ENCODE data around the gene TEF.
"Not testable (repeated sequence)": the region's sequence is repeated elsewhere in the genome, so short reads cannot be mapped to it uniquely, and the experiment has no call there.

Gene TEF

GRCh38 chr22:41429951-41430332, 48.2 kb downstream of the TEF start:
- DNase-seq = no peak

- DNase-seq = no peak
These were observed 49.9 kb downstream of the TEF start for GRCh38 chr22:41431656-41432055.

GRCh38 chr22:41433480-41433879, 51.7 kb downstream of the TEF start:
- not testable (repeated sequence) for DNase-seq

- not testable (repeated sequence) for DNase-seq
These were observed 52.7 kb downstream of the TEF start for GRCh38 chr22:41434361-41435003.

GRCh38 chr22:41435560-41435959, 53.8 kb downstream of the TEF start:
- DNase-seq = no peak

GRCh38 chr22:41436322-41437113, 54.8 kb downstream of the TEF start:
- no peak for DNase-seq

- DNase-seq = no peak
These were observed 55.5 kb downstream of the TEF start for GRCh38 chr22:41437198-41437597.

GRCh38 chr22:41440511-41440910, 58.8 kb downstream of the TEF start:
- not testable (repeated sequence) for DNase-seq

GRCh38 chr22:41442240-41442792, 60.6 kb downstream of the TEF start:
- no peak for DNase-seq

GRCh38 chr22:41444360-41445128, 62.8 kb downstream of the TEF start:
- peak; percentile 52 for DNase-seq

GRCh38 chr22:41445129-41446056, 63.7 kb downstream of the TEF start:
- no peak for DNase-seq

- no peak for DNase-seq
These were observed 64.3 kb downstream of the TEF start for GRCh38 chr22:41446057-41446501.

- DNase-seq = peak; percentile 87
These were observed 65.1 kb downstream of the TEF start, which contains the start of gene TOB2 for GRCh38 chr22:41446639-41447434. TOB2 (minus strand) TSS chr22:41446801; CDS start chr22:41437345, 9,456 bp downstream.

- peak; percentile 37 for DNase-seq
These were observed 65.9 kb downstream of the TEF start for GRCh38 chr22:41447435-41448188.

- DNase-seq = peak; percentile 83
These were observed 66.6 kb downstream of the TEF start for GRCh38 chr22:41448189-41448808.
